HCT116 (cell line): Measurements from ENCODE around the gene HOXC4. TPM values are rescaled to one million over a fixed set of nuclear protein-coding genes. Genes with fewer than 3 reads are reported as not detected.

Experiments
- ATAC-seq: fragments of 200-7000 bp; cut with Tn5 transposase; 2 replicates; pipeline ENCODE4 v1.9.1; 2020; ENCODE audit warnings: mild to moderate bottlenecking, moderate library complexity
- BruUV-seq: library from RNA; stranded (reverse); fragments of 400-500 nt; replicated peaks from 2 replicates; lab custom pipeline; 2021; lab: Mats Ljungman, UMichigan
- CTCF ChIA-PET: fragments of 300-600 bp; sonication (Branson Sonifier 250); formaldehyde crosslinking; loops from one replicate; lab custom pipeline; 2021; ENCODE audit warnings: antibody characterized with exemption; lab: Charles Lee
- POLR2A ChIA-PET: fragments of 300-600, 350-600 bp; sonication (Branson Sonifier 250); formaldehyde crosslinking; loops from one replicate; lab custom pipeline; 2021; ENCODE audit warnings: antibody characterized with exemption; lab: Charles Lee
- RAD21 ChIA-PET, 2 experiments: fragments of 300-600 bp; sonication (Branson Sonifier 250); formaldehyde crosslinking; loops; one replicate each; lab custom pipeline; 2023; ENCODE audit warnings: low total read pairs in 2 of 2; ENCODE audit not compliant: uncharacterized antibody in 2 of 2, unreplicated experiment in 2 of 2, low non-redundant PET in 1 of 2; lab: Charles Lee
- DNase-seq: peaks from one replicate; pipeline ENCODE4 v3.0.0-alpha.2; 2010; ENCODE audit warnings: low read depth, low spot score
- H2AFZ ChIP-seq: fragments of 200-600 bp; shearing (Covaris generic), sonication (generic); 2 replicates; pipeline ENCODE4 v1.6.1; 2017; ENCODE audit warnings: low read depth, mixed run types, mixed read lengths, antibody characterized with exemption, low read length; ENCODE audit not compliant: poor library complexity, severe bottlenecking
- H3K27ac ChIP-seq: 2 replicates; pipeline ENCODE4 v1.5.1; 2012; ENCODE audit warnings: low read depth, low read length
- H3K27me3 ChIP-seq: fragments of 200-600 bp; sonication (generic); 2 replicates; pipeline ENCODE4 v1.6.1; 2016; ENCODE audit warnings: mixed run types, low read length, mixed read lengths; ENCODE audit not compliant: insufficient read depth
- H3K36me3 ChIP-seq, 2 experiments: fragments of 200-500 bp in 1 of 2; fragments of 200-600 bp in 1 of 2; sonication (Bioruptor generic) in 1 of 2; sonication (generic) in 1 of 2; 2 replicates each; pipeline versions ENCODE4 v1.5.1 to v1.6.1; 2014 to 2016; ENCODE audit warnings: low read length in 2 of 2, inconsistent platforms in 1 of 2, mixed read lengths in 1 of 2, mixed run types in 1 of 2; ENCODE audit not compliant: insufficient read depth in 2 of 2, control insufficient read depth in 1 of 2
- H3K4me1 ChIP-seq, 2 experiments: fragments of 200-600 bp in 1 of 2; sonication (generic) in 1 of 2; 2 replicates each; pipeline versions ENCODE4 v1.5.1 to v1.6.1; 2012 to 2017; ENCODE audit warnings: low read length in 2 of 2, inconsistent platforms in 1 of 2, mild to moderate bottlenecking in 1 of 2, mixed read lengths in 1 of 2, mixed run types in 1 of 2, moderate library complexity in 1 of 2; ENCODE audit not compliant: insufficient read depth in 2 of 2, control insufficient read depth in 1 of 2
- H3K4me2 ChIP-seq: fragments of 200-600 bp; sonication (generic); 2 replicates; pipeline ENCODE4 v1.6.1; 2017; ENCODE audit warnings: mixed run types, low read length, mixed read lengths
- H3K4me3 ChIP-seq, 2 experiments: fragments of 200-600 bp in 1 of 2; sonication (generic) in 1 of 2; replicated peaks in 1 of 2; 2 replicates each; pipeline ENCODE4 v1.5.1; 2011 to 2016; ENCODE audit warnings: low read length in 2 of 2, control low read depth in 1 of 2, low read depth in 1 of 2, mild to moderate bottlenecking in 1 of 2, mixed read lengths in 1 of 2, mixed run types in 1 of 2
- H3K79me2 ChIP-seq: fragments of 200-600 bp; sonication (generic); 2 replicates; pipeline ENCODE4 v1.6.1; 2017; ENCODE audit warnings: mild to moderate bottlenecking, mixed run types, low read length, moderate library complexity, mixed read lengths; ENCODE audit not compliant: insufficient read depth
- H3K9ac ChIP-seq: fragments of 200-600 bp; sonication (generic); 2 replicates; pipeline ENCODE4 v1.6.1; 2016; ENCODE audit warnings: low read length, mixed read lengths
- H3K9me2 ChIP-seq: fragments of 200-600 bp; sonication (generic), shearing (Covaris generic); 2 replicates; pipeline ENCODE4 v1.6.1; 2017; ENCODE audit warnings: mixed run types, mild to moderate bottlenecking, moderate library complexity; ENCODE audit not compliant: insufficient read depth
- H3K9me3 ChIP-seq, 2 experiments: fragments of 200-500 bp in 1 of 2; fragments of 200-600 bp in 1 of 2; sonication (Bioruptor generic) in 1 of 2; sonication (generic) in 1 of 2; 2 replicates each; pipeline ENCODE4 v1.6.1; 2014 to 2017; ENCODE audit warnings: low read length in 2 of 2, mixed read lengths in 2 of 2, inconsistent platforms in 1 of 2, low read depth in 1 of 2, mild to moderate bottlenecking in 1 of 2, mixed run types in 1 of 2, moderate library complexity in 1 of 2; ENCODE audit not compliant: control insufficient read depth in 1 of 2, insufficient read depth in 1 of 2
- H4K20me1 ChIP-seq: fragments of 200-600 bp; sonication (generic), shearing (Covaris generic); 2 replicates; pipeline ENCODE4 v1.6.1; 2017; ENCODE audit warnings: mixed run types, mild to moderate bottlenecking, moderate library complexity; ENCODE audit not compliant: insufficient read depth
- EGR1 ChIP-seq: IDR thresholded peaks from 2 replicates; pipeline ENCODE4 v1.6.1; 2012; ENCODE audit warnings: low read depth
- POLR2AphosphoS5 ChIP-seq: IDR thresholded peaks from 2 replicates; pipeline ENCODE4 v1.6.1; 2011; ENCODE audit warnings: mild to moderate bottlenecking, low read depth, low read length, moderate library complexity
- intact Hi-C: fragments of 100-400 bp; cut with micrococcal nuclease; formaldehyde crosslinking; loops from 2 replicates; pipeline ENCODE4 v1.10.0; 2022
- total RNA-seq: library from RNA; stranded (reverse); gene quantifications from one replicate; pipeline ENCODE4 v1.2.1, GENCODE V29; 2021; ENCODE audit not compliant: unreplicated experiment
- TF ChIP-seq, protein P1 (sequence below): IDR thresholded peaks from 2 replicates; pipeline ENCODE4 v1.6.1; 2011; ENCODE audit warnings: mild to moderate bottlenecking, low read length, moderate library complexity; ENCODE audit not compliant: insufficient replicate concordance; ENCODE audit errors: extremely low read depth
- TF ChIP-seq, protein P2 (sequence below), 3 experiments: fragments of 200-600 bp in 1 of 3; sonication (generic) in 1 of 3; IDR thresholded peaks in 2 of 3; conservative IDR thresholded peaks in 1 of 3; 2 replicates each; pipeline ENCODE4 v1.5.1; 2012 to 2017; ENCODE audit warnings: low read depth in 2 of 3, low read length in 2 of 3, antibody characterized with exemption in 1 of 3, borderline replicate concordance in 1 of 3, control low read depth in 1 of 3, mild to moderate bottlenecking in 1 of 3, mixed read lengths in 1 of 3, mixed run types in 1 of 3, moderate library complexity in 1 of 3; ENCODE audit not compliant: insufficient read depth in 1 of 3
- TF ChIP-seq, protein P3 (sequence below): IDR thresholded peaks from 2 replicates; pipeline ENCODE4 v1.6.1; 2012

Gene HOXC4
- total RNA-seq, 1 experiment from 2014 or later = 1.5 TPM

DNA sequence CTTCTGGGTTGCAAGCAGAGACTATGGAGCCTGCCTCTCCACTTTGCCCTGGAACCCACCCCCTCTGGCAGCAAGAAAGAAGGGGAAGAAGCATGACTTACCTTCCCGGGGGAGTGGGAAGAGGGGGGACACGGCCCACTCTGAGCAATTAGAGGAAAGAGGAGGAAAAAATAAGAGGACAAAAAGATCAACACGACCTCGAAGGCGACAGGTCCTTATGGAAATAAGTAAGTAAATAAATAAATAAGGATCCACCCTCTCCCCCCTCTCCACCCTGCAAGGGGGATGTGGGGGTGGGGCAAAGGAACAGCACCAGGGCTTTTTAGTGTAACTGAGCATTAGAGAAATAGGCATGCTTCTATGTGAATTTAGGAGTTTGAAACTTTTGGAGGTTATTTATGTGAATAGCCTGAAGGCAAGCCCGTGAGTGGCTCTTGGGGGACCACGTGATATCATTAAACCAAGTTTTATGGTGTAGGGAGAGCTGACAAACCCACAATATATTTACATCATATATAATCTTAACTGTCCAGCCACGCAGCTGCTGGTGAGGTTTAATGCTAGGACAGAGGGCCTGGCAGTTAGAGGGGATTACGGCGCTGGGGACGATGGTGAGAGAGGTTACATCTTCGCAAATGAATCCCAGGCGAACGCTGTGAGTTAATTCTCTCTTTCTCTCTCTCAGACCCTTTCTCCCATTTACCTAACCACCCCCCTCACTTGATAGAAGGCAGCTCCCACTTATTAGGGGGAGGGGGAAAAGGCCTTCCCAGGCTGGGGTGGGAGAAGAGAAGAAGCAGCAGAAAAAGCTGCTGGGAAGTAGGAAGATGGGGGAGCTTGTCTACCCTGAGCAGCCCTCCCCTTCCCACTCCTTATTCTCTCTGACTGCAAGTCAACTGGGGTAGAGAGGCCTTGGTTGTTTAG, 16.0 kb upstream of the HOXC4 start (continued):
- TF ChIP-seq, protein P1, sequence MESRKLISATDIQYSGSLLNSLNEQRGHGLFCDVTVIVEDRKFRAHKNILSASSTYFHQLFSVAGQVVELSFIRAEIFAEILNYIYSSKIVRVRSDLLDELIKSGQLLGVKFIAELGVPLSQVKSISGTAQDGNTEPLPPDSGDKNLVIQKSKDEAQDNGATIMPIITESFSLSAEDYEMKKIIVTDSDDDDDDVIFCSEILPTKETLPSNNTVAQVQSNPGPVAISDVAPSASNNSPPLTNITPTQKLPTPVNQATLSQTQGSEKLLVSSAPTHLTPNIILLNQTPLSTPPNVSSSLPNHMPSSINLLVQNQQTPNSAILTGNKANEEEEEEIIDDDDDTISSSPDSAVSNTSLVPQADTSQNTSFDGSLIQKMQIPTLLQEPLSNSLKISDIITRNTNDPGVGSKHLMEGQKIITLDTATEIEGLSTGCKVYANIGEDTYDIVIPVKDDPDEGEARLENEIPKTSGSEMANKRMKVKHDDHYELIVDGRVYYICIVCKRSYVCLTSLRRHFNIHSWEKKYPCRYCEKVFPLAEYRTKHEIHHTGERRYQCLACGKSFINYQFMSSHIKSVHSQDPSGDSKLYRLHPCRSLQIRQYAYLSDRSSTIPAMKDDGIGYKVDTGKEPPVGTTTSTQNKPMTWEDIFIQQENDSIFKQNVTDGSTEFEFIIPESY = no peak
- TF ChIP-seq EGR1 = no peak
- TF ChIP-seq, protein P2, sequence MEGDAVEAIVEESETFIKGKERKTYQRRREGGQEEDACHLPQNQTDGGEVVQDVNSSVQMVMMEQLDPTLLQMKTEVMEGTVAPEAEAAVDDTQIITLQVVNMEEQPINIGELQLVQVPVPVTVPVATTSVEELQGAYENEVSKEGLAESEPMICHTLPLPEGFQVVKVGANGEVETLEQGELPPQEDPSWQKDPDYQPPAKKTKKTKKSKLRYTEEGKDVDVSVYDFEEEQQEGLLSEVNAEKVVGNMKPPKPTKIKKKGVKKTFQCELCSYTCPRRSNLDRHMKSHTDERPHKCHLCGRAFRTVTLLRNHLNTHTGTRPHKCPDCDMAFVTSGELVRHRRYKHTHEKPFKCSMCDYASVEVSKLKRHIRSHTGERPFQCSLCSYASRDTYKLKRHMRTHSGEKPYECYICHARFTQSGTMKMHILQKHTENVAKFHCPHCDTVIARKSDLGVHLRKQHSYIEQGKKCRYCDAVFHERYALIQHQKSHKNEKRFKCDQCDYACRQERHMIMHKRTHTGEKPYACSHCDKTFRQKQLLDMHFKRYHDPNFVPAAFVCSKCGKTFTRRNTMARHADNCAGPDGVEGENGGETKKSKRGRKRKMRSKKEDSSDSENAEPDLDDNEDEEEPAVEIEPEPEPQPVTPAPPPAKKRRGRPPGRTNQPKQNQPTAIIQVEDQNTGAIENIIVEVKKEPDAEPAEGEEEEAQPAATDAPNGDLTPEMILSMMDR (IDR thresholded peaks at IDR 0.05 in 2 of 3, conservative IDR thresholded peaks at IDR 0.05 in 1 of 3; ENCODE audit: borderline replicate concordance in 1 of 3, insufficient read depth in 1 of 3, low read depth in 2 of 3, low read length in 2 of 3) = no peak

DNA sequence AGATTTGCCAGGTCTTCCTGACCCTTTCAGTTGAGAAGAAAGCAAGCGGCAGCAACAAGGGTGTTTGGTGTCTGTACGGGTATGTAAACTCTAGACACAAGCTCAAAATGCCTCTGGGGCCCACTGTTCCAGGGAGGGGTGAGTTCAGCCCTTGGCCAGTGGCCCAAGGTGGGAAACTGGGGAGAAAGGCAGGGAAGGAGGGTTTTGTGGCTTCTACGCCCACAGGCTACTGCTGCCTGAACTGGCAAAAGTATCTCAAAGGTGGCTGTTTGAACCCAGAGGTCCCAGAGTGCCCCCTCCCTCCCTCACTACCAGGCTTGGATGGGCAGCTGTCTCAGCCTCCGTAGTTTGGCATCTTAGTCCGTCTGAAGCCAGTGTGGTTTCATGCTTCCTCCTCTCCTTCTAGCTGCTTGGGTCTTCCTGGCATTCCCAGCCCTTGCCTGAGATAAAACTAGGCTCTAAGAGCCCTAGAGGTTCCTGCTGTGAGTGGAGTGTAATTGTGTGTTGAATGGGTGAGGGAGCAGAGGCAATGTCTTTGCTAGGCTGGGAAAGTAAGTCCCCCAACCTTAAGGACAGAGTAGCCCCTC, 15.3 kb upstream of the HOXC4 start:
- Histone ChIP-seq H3K4me2 (no peak overlapping the region), H3K27me3 (no peaks in the 10 kb centered on the region), H3K36me3 (no peaks in the 10 kb centered on the region), H3K9me2 (no peaks in the 10 kb centered on the region), H3K9ac (no peak overlapping the region), H3K79me2 (no peaks in the 10 kb centered on the region), H3K4me1 (peaks cover 4 to 23% of the 10 kb centered on the region in 2 experiments), H3K4me3 (no peak overlapping the region), H4K20me1 (no peaks in the 10 kb centered on the region), H2AFZ (no peak overlapping the region), H3K27ac (no peak overlapping the region), H3K9me3 (no peaks in the 10 kb centered on the region)
- RAD21 ChIA-PET = no interaction called here
- ATAC-seq (no peak), DNase-seq (no peak)
- intact Hi-C loops = no loop called here
- CTCF ChIA-PET = no interaction called here
- no TSS peak for BruUV-seq
- TF ChIP-seq POLR2AphosphoS5 = no peak
- TF ChIP-seq, protein P3, sequence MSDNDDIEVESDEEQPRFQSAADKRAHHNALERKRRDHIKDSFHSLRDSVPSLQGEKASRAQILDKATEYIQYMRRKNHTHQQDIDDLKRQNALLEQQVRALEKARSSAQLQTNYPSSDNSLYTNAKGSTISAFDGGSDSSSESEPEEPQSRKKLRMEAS = no peak
- POLR2A ChIA-PET = no interaction called here
